Left ventricle myocardium superior (tissue), 1 donor: ENCODE results near the gene CEBPZOS. TPM values are rescaled to one million over a fixed set of nuclear protein-coding genes. Genes with fewer than 3 reads are reported as not detected.

Experiments
- ATAC-seq: fragments of 200-7000 bp; cut with Tn5 transposase; one replicate; pipeline ENCODE4 v1.9.1; 2020; ENCODE audit warnings: mild to moderate bottlenecking, moderate library complexity
- DNase-seq: peaks from one replicate; pipeline ENCODE4 v3.0.0-alpha.2; 2020
- intact Hi-C: fragments of 100-400 bp; cut with micrococcal nuclease; formaldehyde crosslinking; loops from one replicate; pipeline ENCODE4 v1.11.0; 2022
- long read RNA-seq: library from polyadenylated mRNA; unstranded; transcript quantifications from one replicate; pipeline ENCODE4 v2.0.0, GENCODE V29; 2021
- total RNA-seq: library from RNA; stranded (reverse); fragmentation: NEBNext Ultra II Directional; extraction: Animal tissue kit (Norgen Biotek cat#: 25700); gene quantifications from one replicate; pipeline ENCODE4 v1.2.1, GENCODE V29; 2021
- donor health status: DM: no; HTN: yes; CAD: no; lungs with severe emphysema.

The CEBPZOS gene
- 60.4 TPM for total RNA-seq
- long read RNA-seq, transcript CEBPZOS-204 (5 exons, 3,158 nt) = major isoform, 17 of 43 reads
- long read RNA-seq, partial matches to known transcripts = 3 of 43 reads
- long read RNA-seq, other reads (novel, unspliced or antisense) = 21 of 43 reads

DNA sequence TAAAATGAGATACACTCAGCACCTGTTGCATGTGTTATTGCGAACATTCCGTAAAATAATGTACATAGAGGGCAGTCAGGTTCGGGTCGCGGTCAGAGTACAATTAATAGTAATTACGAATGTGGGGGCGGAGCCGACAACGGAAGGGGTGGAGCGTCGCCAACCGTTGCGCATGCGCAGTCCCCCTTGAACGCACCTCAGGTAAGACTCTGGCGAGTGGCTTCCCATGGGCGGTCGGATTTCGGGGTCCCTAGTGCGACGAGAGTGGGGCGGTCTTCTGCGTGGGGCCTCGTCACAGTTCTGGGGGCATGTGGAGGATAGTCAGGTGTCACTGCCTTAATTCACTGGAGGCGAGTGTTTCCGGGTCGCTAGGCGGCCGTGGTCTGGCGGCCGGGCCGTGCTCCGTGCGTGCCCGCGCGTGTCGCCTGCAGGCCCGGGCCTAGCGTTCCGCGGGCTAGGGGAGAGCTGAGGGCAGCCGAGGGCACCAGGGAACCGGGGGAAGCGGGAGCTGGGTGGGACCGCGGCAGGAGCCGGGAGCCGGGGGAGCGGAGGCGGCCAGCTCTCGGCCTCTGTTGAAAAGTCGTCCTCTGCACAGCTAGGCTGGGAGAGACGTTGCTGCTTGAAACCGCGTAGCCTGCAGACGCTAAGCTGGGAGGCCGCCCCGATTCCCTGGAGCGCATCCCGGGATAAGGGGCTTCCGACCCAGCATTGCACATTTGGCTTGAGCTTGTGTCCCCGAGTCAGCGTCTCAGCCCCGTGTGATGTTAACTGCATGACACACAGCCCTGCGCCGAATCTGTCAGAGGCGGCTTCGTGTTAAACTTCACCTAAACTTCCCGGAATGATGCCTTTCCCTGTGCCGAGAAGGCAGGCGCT lies at the start of gene CEBPZOS:
Gene CEBPZOS (plus strand): TSS at position 177 of the 876 bp plus-strand sequence. CDS start 3,209 bp downstream, outside the sequence.
- peak; percentile 91 for DNase-seq
- ATAC-seq = peak; percentile 94
- intact Hi-C loops = no loop called here

- intact Hi-C loops = no loop called here
- DNase-seq (no peak), ATAC-seq (no peak)
Observed at GRCh38 chr2:37148325-37148724, 48.0 kb upstream of the CEBPZOS start.

DNA sequence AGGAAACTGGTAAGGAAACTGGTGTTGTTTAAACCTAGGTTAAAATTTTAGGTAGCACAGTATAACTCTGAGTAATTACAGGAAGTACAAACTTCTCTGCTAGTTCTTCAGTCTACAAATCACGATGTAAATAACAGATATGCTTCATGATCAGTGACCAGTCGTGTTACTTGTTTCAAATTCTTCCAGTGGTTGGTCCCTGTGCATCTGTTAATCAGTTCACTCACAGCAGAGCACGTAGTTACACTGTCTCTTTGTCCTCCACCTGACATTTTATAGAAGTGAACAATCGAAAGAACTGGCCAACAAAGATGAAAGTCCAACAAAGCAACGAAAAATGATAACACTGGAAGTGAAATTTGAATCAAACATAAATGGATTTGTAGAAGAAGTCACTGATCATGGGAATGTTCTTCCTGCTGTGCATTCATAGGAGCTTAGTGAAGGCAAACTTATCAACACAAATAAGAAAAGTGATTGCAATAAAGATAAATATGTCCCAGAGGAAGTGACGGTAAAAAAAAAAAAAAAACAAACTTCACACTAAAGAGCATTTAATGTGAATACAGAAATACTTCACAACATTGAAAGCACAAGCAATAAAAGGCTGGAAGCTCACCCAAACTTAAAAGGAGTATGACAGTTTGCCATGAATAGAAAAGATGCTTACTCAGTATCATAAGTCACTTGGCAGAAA lies 46.5 kb upstream of the CEBPZOS start:
- DNase-seq (no peak), ATAC-seq (no peak)
- intact Hi-C loops = no loop called here

DNA sequence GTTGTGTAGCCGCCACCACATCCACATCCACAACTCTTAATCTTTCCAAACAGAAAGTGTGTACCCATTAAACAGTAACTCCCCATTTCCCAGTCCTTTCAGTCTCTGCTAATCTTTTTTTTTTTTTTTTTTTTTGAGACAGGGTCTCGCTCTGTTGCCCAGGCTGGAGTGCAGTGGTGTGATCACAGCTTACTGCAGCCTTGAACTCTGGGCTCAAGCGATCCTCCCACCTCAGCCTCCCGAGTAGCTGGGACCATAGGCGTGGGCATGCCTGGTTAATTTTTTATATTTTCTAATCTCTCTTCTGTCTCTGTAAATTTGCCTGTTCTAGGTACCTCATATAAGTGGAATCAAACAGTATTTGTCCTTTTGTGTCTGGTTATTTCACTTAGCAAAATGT lies 43.1 kb upstream of the CEBPZOS start:
- ATAC-seq (no peak), DNase-seq (no peak)
- intact Hi-C loops = no loop called here

DNA sequence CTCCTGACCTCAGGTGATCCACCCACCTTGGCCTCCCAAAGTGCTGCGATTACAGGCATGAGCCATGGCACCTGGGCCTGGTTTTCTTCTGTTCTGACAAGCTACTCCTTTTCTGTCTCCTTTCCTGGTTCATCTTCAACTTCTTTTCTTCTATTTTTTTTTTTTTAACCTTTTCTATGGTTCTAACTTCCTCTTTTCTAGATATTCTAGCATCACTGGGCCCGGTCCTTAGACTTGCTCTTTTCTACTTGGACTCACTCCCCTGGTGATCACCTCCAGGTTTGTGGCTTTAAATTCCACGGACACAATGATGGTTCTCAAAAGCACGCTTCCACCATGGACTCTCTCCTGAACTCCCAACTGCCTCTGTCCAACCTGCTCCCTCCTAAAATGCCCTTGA lies 41.5 kb upstream of the CEBPZOS start:
- DNase-seq = no peak
- no peak for ATAC-seq
- intact Hi-C loops = no loop called here

GRCh38 chr2:37156071-37156856 lies 40.0 kb upstream of the CEBPZOS start:
- DNase-seq (no peak), ATAC-seq (peak; percentile 62)
- intact Hi-C loops = no loop called here

- DNase-seq (peak; percentile 87), ATAC-seq (peak; percentile 95)
- intact Hi-C loops = no loop called here
Observed at GRCh38 chr2:37156857-37157714, 39.2 kb upstream of the CEBPZOS start, which contains the start of gene EIF2AK2. TSS of gene EIF2AK2 (minus strand) at chr2:37156980. CDS start at chr2:37147806, 9,174 bp downstream.

- intact Hi-C loops = no loop called here
- no peak for DNase-seq
- ATAC-seq = no peak
Observed at GRCh38 chr2:37164757-37165156, 31.5 kb upstream of the CEBPZOS start.

DNA sequence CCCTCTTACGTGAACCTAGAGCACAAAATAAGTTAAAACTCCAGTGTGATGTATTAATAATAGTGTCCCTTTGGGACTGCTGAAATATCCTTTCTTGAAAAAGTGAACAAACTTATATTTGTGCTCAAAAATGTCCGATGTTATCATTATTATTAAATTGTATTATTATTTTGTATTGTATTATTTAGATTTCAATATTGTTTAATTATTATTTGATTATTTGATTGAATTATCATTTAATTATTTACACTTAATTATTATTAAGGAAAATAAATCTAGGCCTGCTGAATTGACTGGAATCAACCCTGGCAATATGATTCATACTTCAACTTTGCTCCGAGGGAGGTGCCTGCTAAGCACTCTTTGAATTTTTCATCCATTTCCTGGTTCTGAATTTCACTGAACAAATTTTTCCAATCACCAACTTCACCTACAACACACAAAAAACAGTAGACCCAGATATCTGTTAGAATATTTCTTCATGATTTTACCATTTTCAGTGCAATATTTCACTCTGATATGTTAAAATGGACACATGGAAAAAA lies 28.6 kb upstream of the CEBPZOS start:
- ATAC-seq = no peak
- DNase-seq = no peak
- intact Hi-C loops = no loop called here

DNA sequence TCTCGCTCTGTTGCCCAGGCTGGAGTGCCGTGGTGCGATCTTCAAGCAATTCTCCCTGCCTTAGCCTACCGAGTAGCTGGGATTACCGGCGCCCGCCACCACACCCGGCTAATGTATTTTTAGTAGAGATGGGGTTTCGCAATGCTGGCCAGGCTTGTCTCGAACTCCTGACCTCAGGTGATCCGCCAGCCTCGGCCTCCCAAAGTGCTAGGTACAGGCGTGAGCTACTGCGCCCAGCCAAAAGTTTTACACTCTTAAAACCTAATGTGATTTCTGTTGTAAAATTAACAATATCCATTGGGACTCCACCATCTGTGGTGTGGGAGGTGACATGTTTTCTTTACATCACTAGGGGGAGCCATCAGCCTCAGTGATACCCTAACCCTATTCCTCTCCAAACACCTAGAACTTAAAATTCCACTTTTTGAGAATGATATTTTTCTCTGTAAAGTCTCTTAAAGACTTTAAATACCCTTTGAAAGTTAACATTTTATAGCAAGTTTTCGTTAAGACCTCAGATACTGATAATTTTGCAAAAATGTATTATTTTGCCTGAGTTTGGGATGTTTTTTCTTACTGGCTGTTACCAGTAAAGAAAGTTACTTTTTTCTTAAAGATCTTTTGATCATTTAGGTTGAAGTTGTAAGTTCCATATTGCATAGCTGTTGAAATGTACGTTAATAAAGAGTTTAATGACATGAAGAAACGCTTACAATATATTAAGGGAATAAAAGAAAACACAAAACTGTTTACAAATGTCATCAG lies 27.9 kb upstream of the CEBPZOS start:
- DNase-seq = no peak
- intact Hi-C loops = no loop called here

DNA sequence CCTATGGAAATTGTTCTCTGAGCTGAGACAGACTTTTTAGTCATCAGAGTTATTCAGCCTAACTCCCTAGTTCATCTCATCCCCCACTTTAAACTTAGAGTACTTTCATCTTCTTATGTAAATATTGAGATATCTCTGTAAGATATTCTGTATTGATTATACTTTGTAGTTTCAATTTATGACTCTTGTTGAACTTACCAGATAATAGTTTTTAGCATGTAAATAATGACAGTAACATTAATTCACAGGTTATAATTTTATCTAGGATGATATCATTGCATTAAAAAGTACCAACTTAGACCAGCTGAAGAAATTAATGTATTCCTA lies 24.7 kb upstream of the CEBPZOS start:
- DNase-seq = no peak
- intact Hi-C loops = no loop called here
- no peak for ATAC-seq

More for the DNA sequence above, 27.9 kb upstream of the CEBPZOS start:
- ATAC-seq = peak; percentile 56

DNA sequence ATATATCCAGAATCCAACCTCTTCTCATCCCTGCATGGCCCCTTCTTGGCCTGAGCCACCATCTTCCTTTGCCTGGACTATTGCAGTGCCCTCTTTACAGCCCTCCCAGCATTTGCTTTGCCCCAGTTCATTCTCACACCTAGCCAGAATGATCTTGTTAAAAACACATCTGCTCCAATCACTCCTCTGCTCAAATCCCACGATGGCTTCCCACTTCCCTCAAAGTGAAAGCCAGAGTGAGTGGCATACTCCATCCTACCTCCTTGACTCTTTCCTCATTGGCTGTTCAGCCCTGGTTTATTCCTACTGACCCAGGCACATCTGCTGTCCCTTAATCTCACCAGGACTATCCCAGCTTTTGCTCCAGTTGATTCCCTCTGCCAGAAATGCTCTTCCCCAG lies 22.6 kb upstream of the CEBPZOS start:
- intact Hi-C loops = no loop called here
- DNase-seq (no peak), ATAC-seq (no peak)

- intact Hi-C loops = no loop called here
Observed at GRCh38 chr2:37180006-37180639, 16.2 kb upstream of the CEBPZOS start.

DNA sequence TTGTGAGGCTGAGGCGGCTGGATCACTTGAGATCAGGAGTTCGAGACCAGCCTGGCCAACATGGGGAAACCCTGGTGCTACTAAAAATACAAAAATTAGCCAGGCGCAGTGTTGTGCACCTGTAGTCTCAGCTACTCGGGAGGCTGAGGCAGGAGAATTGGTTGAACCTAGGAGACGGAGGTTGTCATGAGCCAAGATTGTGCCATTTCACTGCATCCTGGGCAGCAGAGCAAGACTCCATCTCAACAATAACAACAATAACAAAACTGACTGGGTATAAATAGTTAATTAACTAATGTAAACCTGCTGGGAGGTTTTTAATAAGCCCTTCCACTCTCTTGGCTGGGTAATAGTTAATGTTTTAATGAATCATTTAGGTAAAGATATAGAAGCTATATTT lies 15.7 kb upstream of the CEBPZOS start:
- ATAC-seq (no peak), DNase-seq (no peak)
- intact Hi-C loops = no loop called here

More at GRCh38 chr2:37180006-37180639, 16.2 kb upstream of the CEBPZOS start:
- ATAC-seq (no peak), DNase-seq (no peak)

- intact Hi-C loops = no loop called here
- ATAC-seq = no peak
- no peak for DNase-seq
Observed at GRCh38 chr2:37181726-37182684, 14.3 kb upstream of the CEBPZOS start.

- no peak for DNase-seq
- intact Hi-C loops = no loop called here
- ATAC-seq = no peak
Observed at GRCh38 chr2:37188570-37188969, 7.7 kb upstream of the CEBPZOS start, which contains the start of gene SULT6B1. TSS of gene SULT6B1 (minus strand) at chr2:37188670. CDS start at chr2:37188640, 30 bp downstream.
